Activated CD4-positive, alpha-beta T cell treated with anti-CD3 and anti-CD28 coated beads, Interleukin-2, Interleukin-4, amounts not matched to agents 100 ng/mL and 50 ng/mL, durations not matched to agents 16 hours and 8 hours (primary cell): ENCODE data around the gene FBXL16.
"Not testable (repeated sequence)": the region's sequence is repeated elsewhere in the genome, so short reads cannot be mapped to it uniquely, and the experiment has no call there.

Experiments used
- DNase-seq: peaks from one replicate; pipeline ENCODE4 v3.0.0-alpha.2; 2020; ENCODE audit warnings: low spot score

FBXL16 gene

DNA sequence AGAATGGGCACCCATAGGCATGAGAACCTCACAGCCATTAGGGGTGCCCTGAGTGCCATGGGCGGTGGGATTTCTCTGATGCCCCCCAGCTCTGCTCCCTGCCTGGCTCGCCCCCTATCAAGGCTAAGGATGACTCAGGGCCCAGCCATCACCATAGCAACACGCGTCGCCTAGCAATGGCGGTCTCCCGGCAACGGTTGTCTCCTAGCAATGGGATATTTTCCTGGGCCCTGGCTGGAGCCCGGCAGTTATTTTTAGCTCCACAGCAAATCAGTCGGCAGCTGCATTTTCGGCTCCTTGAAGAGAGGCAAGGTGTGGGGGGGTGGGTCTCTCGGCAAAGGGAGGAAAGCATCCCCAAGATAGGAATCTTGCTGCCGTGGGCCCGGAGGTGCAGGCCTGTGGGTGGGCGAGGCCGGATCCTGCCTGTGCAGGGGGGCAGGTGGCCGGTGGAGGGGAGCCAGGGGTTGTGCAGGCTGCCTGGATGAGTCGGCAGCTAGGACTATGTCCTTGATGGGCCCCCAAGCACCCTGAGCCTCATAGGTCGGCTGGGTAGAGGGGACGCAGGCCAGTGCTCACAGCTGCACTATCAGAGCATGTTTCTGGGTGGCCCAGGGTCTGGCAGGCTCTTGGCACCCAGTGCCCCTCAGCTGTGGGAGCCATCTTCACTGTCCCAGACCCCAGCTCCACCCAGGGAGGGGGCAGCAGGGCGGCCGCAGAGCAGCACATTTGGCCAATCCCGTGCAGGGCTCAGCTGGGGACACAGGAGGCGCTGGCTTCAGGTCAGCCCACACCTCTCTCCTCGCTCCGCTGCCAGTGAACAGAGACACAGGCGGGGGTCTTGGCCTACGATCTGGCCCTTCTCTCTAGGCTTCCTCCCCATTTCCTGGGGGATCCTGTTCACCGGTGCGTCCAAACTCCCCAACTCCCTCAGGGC is 4.2 kb upstream of the FBXL16 start:
- DNase-seq, result no peak

GRCh38 chr16:708959-709358 is 3.4 kb upstream of the FBXL16 start:
- DNase-seq, result no peak

- DNase-seq, result no peak
Observed at GRCh38 chr16:708019-708418, 2.4 kb upstream of the FBXL16 start.

GRCh38 chr16:707062-707538 is 1.5 kb upstream of the FBXL16 start:
- no peak for DNase-seq

GRCh38 chr16:706189-707061 is 824 bp upstream of the FBXL16 start:
- no peak for DNase-seq

DNA sequence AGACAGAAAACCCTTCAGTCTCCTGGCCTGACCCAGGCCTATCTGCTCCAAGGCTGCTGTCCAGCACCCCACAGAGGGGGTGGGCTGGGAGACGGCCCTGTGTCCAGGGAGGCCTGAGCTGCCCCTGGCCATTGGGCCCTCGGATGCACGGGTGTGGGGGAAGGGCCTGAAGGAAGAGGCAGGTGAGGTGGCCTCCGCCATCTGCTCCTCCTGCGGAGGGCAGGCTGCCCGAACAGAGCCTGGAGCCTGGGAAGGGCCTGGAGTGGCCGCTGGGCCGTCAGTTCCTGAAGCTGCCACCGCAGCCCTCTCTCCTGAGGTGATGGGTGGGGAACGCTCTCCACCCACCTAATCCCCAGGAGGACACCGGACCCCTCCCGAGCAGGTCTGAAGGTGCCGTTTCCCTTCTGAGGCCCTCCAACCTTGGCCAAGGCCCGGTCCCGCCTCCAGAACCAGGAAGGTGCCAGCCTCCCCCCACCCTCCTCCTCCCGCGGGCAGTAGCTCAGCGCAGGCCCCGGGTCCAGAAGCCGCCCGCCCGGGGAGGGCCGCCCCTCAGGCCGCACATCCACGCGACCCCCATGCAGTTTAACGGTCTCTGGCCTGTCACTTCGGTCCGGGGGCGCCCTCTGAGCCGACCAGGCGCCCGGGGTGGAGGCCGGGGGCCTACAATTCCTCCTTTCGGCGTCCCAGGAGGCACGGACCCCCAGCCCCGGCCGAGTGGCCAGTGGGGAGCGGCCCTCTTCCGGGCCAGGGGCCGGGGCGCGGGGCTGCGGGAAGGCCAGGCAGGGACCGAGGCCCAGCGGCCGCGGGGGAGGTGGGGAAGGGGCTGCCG is 835 bp downstream of the FBXL16 start:
- no peak for DNase-seq

DNA sequence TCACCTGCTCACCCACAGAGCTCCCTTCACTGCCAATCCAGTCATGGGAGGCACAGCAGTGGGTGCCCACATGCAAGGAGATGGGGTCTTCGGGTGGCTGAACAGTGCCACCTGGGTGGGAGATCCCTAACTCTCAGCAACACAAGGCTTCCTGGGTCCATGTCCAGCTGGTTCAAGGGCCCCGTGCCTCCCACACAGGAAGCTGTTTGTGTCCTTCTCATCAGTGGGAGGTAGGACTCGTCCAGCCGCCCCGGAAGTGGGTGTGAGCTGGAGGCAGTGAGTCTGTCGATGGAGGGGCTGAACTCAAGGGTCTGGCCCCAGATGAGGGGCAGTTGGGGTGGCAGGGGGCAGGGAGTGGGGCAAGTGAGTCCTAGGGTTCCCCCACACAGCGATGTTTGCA is 1.6 kb downstream of the FBXL16 start:
- DNase-seq, result no peak

- DNase-seq, result no peak
Observed at GRCh38 chr16:703406-703805, 2.2 kb downstream of the FBXL16 start.

DNA sequence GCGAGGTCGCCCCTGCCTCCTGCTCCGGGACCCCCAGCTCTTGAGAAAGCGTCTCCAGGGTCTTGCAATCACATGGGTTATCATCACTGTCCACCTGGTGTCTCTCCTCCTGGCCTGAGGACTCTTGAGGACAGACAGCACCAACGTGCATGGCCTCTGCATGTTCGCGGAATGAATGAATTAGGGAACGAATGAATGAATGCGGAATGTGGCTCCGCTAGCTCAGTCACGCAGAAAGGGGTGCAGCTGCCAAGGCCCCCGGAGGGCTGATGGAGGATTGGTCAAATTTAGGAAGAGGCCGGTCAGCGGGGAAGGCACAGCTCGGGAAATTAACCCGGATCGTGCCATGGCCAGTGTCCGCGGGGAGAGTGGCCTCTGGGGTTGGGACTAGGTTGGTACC is 3.3 kb downstream of the FBXL16 start:
- DNase-seq, result no peak

- DNase-seq, result no peak
Observed at GRCh38 chr16:700684-701584, 4.7 kb downstream of the FBXL16 start.

DNA sequence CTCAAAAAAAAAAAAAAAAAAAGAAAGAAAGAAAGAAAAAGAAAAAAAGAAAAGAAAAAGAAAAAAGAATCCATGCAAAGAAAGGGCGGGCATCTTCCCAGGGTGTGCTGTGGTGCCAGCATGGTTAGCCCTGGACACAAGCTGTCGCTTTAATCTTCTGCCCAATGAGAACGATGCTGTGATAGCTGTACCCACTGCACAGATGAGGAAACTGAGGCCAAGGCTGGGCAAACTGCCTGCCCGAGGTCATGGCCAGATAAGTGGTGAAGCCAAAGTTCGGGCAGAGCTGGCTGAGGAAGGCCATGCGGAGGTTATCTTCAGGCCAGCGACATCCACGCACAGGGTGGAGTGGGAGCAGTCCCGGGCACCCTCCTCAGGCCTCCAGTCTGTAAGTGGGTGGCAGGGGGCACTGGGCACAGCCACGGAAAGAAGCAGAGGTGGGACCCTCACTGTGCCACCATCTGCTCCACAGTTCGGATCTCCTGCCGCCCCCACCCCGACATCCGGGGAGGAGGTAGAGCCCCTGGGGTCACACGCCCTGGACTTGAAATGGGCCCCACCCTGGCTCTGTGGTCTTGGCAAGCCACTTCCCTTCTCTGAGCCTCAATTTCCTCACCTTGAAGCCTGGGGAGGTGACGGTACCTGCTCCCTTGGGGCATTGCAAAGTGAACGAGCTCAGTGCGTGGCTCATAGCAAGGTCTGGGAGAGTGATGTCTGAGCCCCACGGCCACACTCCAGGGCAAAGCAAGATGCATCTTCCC is 6.5 kb downstream of the FBXL16 start:
- DNase-seq, result no peak

DNA sequence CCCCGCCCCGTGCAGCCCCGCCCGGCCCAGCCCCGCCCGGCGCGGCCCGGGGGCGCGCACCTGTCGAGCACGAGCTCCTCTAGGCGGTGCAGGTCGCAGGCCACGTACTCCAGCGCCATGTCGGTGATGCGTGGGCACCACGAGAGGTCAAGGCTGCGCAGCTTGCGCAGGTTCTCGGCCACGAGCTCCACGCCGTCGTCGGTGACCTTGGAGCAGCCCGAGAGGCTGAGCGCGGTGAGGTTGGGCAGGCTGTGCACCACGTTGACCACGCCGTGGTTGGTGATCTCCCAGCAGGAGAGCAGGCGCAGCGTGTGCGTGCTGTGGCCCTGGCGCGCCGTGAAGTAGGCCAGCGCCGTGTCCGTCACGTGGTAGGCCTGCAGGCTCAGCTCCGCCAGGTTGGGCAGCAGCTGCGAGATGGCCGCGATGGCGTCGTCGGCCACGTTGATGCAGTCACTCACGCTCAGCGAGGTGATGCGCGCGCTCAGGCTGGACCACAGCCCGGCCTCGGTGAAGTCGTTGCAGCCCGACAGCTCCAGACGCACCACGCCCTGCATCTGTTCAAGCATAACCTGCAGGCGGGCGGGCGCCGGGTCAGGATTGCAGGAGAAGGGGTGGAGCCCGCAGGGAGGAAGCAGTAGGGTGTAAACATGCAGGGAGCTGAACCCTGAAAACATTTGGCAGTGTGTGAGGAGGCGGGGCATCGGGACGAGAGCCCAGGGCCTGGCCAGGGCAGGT is 10.1 kb downstream of the FBXL16 start:
- peak; percentile 61 for DNase-seq

- DNase-seq, result no peak
Observed at GRCh38 chr16:694863-695354, 10.7 kb downstream of the FBXL16 start.

DNA sequence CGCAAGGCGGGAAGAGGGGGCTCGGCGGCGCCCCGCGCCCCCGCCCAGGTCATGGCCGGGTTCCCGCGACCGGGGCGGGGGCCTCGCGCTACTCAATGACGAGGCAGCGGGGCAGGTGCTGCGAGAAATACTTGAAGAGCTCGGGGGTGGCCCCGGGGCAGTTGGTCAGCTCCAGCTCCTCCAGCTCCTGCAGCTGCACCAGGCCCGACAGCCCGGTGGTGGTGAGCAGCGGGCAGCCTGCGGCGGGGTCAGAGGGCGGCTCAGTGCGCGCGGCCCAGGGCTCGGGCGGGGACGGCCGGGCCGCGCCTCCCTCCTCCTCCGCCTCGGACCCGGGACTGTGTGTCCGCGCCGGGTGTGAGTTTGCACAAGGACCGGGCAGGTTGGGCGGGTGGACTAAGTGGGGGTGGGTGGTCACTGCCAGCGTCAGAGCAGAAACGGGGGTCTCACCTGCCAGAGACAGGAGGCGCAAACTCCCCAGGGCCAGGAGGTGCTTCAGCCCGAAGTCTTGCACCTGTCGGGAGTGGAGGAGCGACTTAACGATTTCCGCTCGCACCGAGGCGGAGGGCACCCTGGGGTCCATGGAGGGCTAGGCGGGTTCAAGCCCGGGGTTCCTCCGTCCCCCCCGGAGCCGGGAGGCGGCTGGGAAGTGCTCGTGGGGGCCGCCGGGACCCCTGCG is 11.3 kb downstream of the FBXL16 start:
- DNase-seq, result no peak

DNA sequence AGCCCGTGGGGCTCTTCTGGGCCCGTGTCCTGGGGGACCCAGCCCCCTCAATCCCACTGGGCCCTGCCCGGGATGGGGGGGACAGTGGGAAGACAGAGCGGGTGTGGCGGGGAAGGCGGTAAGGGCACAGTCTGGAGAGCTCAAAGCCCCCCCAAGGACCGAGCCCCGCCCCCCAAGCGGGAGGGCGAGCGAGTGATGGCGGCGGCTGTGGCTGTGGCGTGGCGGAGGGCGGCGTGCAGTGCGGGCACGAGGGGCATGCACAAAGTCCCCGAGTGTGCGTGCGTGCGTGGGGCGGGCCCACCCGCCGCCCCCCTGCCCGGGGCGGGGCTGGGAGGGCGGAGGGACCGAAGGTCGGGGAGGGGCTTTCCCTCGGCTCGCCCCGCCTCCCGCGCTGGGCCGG is 11.8 kb downstream of the FBXL16 start:
- no peak for DNase-seq

DNA sequence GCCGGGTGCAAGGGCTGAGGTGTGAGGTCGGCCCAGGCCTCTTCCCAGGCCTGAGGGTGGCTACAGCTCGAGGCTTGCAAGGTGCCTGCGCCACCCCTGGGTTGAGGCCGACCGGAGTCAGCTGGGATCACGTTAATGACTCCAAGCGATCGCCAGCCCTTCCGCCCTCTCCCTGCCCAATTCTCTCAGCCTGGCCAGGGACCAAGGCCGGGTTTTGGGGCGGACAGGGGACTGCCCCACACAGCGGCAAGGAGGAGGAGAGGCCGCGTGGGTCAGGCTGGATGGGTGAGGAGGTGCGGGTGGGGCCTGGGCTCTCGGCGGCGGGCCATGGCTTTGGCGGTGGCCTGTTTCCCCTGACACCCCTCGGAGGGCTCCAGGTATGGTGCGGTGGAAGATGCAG is 12.2 kb downstream of the FBXL16 start:
- no peak for DNase-seq

DNA sequence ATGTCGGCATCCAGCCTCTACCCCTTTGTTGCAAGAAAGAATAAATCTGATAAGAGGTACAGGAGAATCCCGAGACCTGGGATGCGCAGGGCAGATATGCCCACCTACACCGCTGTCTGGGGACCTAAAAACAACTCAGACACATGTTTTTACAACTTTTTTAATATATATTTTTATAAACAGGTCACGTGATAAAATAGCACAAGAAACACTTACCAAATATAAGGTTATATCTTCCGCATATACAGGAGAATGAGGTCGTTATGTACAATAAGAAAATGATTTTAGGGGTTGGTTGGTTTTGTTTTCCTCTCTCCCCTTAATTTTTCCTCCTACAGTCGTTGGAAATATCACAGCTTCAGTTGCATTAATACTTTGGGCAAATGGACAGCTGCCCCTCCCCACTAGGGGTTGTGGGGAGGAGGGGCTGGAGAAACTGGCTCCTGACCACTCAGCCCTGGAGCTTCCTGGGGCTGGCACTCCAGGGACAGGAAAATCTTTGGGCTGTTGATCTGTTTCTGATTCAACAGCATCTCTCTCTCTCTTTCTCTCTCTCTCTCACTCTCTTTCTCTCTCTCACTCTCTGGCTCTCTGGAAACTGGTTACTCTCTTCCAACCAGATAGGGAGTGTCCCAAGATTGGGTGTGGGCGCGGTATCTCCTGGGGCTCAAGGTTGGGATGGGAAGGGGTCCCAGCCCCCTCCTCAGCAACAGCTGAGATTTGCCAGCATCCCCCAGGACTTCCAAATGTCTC is 13.1 kb downstream of the FBXL16 start:
- DNase-seq, result no peak

- not testable (repeated sequence) for DNase-seq
Observed at GRCh38 chr16:691242-691641, 14.4 kb downstream of the FBXL16 start.
